K562 (cell line): ENCODE measurements around the gene POLK. TPM values are rescaled to one million over a fixed set of nuclear protein-coding genes. Genes with fewer than 3 reads are reported as not detected.

Experiments
- ATAC-seq: fragments of 200-7000 bp; cut with Tn5 transposase; 3 replicates; pipeline ENCODE4 v1.9.1; 2020; ENCODE audit warnings: moderate library complexity
- BruUV-seq: library from RNA; stranded (reverse); fragments of 400-500 nt; replicated peaks from 2 replicates; lab custom pipeline; 2021; lab: Mats Ljungman, UMichigan
- CTCF ChIA-PET: fragments of 300-600 bp; formaldehyde crosslinking; extraction: SDS; loops from one replicate; lab custom pipeline; 2021; ENCODE audit warnings: low intra/inter-chr PET ratio; lab: Yijun Ruan, JAX
- POLR2A ChIA-PET: fragments of 300-600, 350-650 bp; sonication (Branson Sonifier 250); formaldehyde crosslinking; extraction: SDS; loops from one replicate; lab custom pipeline; 2021; ENCODE audit warnings: antibody characterized with exemption, inconsistent platforms; lab: Yijun Ruan, JAX
- DNase-seq, 4 experiments: peaks; one replicate each; pipeline versions ENCODE4 v3.0.0 to v3.0.0-alpha.2; 2011 to 2018; ENCODE audit warnings: low spot score in 3 of 4, mixed read lengths in 3 of 4; ENCODE audit errors: extremely low read depth in 1 of 4
- FAIRE-seq: peaks from 2 replicates; lab custom pipeline; 2011; peaks lifted over from hg19 to GRCh38; lab: Jason Lieb, UNC
- H2AFZ ChIP-seq: 2 replicates; pipeline ENCODE4 v1.6.0; 2011; ENCODE audit warnings: low read depth, low read length, control low read depth, inconsistent platforms
- H3K27ac ChIP-seq: fragments of 200-600 bp; 3 replicates; pipeline ENCODE4 v1.8.0; 2011; ENCODE audit warnings: low read depth, mild to moderate bottlenecking, control low read depth, inconsistent platforms, low read length, moderate library complexity, mixed read lengths; ENCODE audit errors: extremely low read depth
- H3K27me3 ChIP-seq, 2 experiments: fragments of 300-600 bp in 1 of 2; 2 replicates in 1 of 2; 3 replicates in 1 of 2; pipeline versions ENCODE4 v1.6.0 to v1.8.0; 2011; ENCODE audit warnings: inconsistent platforms in 2 of 2, low read length in 2 of 2, mild to moderate bottlenecking in 1 of 2, mixed read lengths in 1 of 2, moderate library complexity in 1 of 2; ENCODE audit not compliant: control insufficient read depth in 2 of 2, insufficient read depth in 2 of 2
- H3K36me3 ChIP-seq: fragments of 300-600 bp; 3 replicates; pipeline ENCODE4 v1.8.0; 2011; ENCODE audit warnings: mild to moderate bottlenecking, low read length, inconsistent platforms; ENCODE audit not compliant: control insufficient read depth, insufficient read depth
- H3K4me1 ChIP-seq, 2 experiments: fragments of 200-600 bp in 1 of 2; replicated peaks in 1 of 2; 2 replicates in 1 of 2; 3 replicates in 1 of 2; pipeline versions ENCODE4 v1.5.1 to v1.8.0; 2011; ENCODE audit warnings: inconsistent platforms in 2 of 2, low read length in 2 of 2, mild to moderate bottlenecking in 1 of 2, mixed read lengths in 1 of 2, moderate library complexity in 1 of 2; ENCODE audit not compliant: control insufficient read depth in 2 of 2, insufficient read depth in 2 of 2
- H3K4me2 ChIP-seq: 2 replicates; pipeline ENCODE4 v1.6.1; 2011; ENCODE audit warnings: low read length, control low read depth, inconsistent platforms, mixed read lengths; ENCODE audit not compliant: insufficient read depth
- H3K4me3 ChIP-seq: fragments of 200-600 bp; sonication (generic), shearing (Covaris generic); 2 replicates; pipeline ENCODE4 v1.5.1; 2016; ENCODE audit warnings: control low read depth, inconsistent platforms
- H3K79me2 ChIP-seq: fragments of 200-600 bp; 3 replicates; pipeline ENCODE4 v1.8.0; 2011; ENCODE audit warnings: low read length, inconsistent platforms; ENCODE audit not compliant: control insufficient read depth, insufficient read depth
- H3K9ac ChIP-seq, 2 experiments: 2 replicates each; pipeline versions ENCODE4 v1.6.0 to v1.6.1; 2011; ENCODE audit warnings: low read depth in 2 of 2, low read length in 2 of 2, control low read depth in 1 of 2, inconsistent platforms in 1 of 2, mild to moderate bottlenecking in 1 of 2, mixed read lengths in 1 of 2; ENCODE audit not compliant: insufficient read depth in 1 of 2
- H3K9me1 ChIP-seq: one replicate; pipeline ENCODE4 v1.6.0; 2011; ENCODE audit warnings: inconsistent platforms, mild to moderate bottlenecking, low read length, moderate library complexity; ENCODE audit not compliant: control insufficient read depth, insufficient read depth
- H3K9me3 ChIP-seq: replicated peaks from 2 replicates; pipeline ENCODE4 v1.5.1; 2011; ENCODE audit warnings: low read depth, low read length, inconsistent platforms; ENCODE audit not compliant: control insufficient read depth, insufficient read depth
- H4K20me1 ChIP-seq: replicated peaks from 2 replicates; pipeline ENCODE4 v1.6.1; 2011; ENCODE audit warnings: low read length, inconsistent platforms, mixed read lengths; ENCODE audit not compliant: control insufficient read depth, insufficient read depth
- CBX2 ChIP-seq: fragments of 200-600 bp; sonication (generic); IDR thresholded peaks from one replicate; pipeline ENCODE4 v1.6.1; 2012; ENCODE audit warnings: mild to moderate bottlenecking, low read length, inconsistent platforms; ENCODE audit not compliant: insufficient read depth, poor library complexity, severe bottlenecking
- ERF ChIP-seq: fragments of 450-650 bp; formaldehyde crosslinking; IDR thresholded peaks from 2 replicates; pipeline ENCODE4 v1.4.0; 2020; ENCODE audit warnings: mild to moderate bottlenecking, mixed read lengths
- GATAD2A ChIP-seq: fragments of 450-650 bp; IDR thresholded peaks from 2 replicates; pipeline ENCODE4 v1.6.1; 2017
- HMBOX1 ChIP-seq: sonication (generic); IDR thresholded peaks from 2 replicates; pipeline ENCODE4 v1.6.1; 2016
- MGA ChIP-seq: fragments of 450-650 bp; IDR thresholded peaks from 2 replicates; pipeline ENCODE4 v1.6.1; 2016; ENCODE audit warnings: mild to moderate bottlenecking, moderate library complexity
- PURB ChIP-seq: sonication (generic); formaldehyde crosslinking; IDR thresholded peaks from 2 replicates; pipeline ENCODE4 v1.9.0; 2021; ENCODE audit warnings: low read depth, mild to moderate bottlenecking, missing genetic modification reagents
- SREBF2 ChIP-seq: sonication (generic); formaldehyde crosslinking; IDR thresholded peaks from 2 replicates; pipeline ENCODE4 v1.4.0; 2020; ENCODE audit warnings: mild to moderate bottlenecking, missing genetic modification reagents
- SRSF7 ChIP-seq: fragments of 200-400 bp; formaldehyde crosslinking; optimal IDR thresholded peaks from 2 replicates; pipeline ENCODE3; 2017; ENCODE audit warnings: mild to moderate bottlenecking, low read depth, low read length
- XRCC4 ChIP-seq: IDR thresholded peaks from one replicate; pipeline ENCODE4 v1.6.1; 2011; ENCODE audit not compliant: insufficient read depth, insufficient read length; ENCODE audit errors: extremely low read depth
- ZNF134 ChIP-seq: fragments of 250-450 bp; sonication (Bioruptor Pico); conservative IDR thresholded peaks from 2 replicates; pipeline ENCODE4 v1.4.0; 2020
- ZNF23 ChIP-seq: fragments of 250-450 bp; sonication (Bioruptor Pico); IDR thresholded peaks from 2 replicates; pipeline ENCODE4 v1.4.0; 2020; ENCODE audit warnings: mild to moderate bottlenecking
- ZNF3 ChIP-seq: fragments of 250-450 bp; sonication (Bioruptor Pico); IDR thresholded peaks from 2 replicates; pipeline ENCODE4 v1.5.0; 2021; ENCODE audit warnings: mild to moderate bottlenecking, moderate library complexity
- WGBS: fragments of 100-300 bp; shearing (Covaris generic); methylation state at CpG from one replicate; pipeline ENCODE4 v1.1.6; 2016; ENCODE audit warnings: low coverage, mixed read lengths; ENCODE audit not compliant: insufficient coverage; ENCODE audit errors: missing lambda C conversion rate; 5-methylcytosine and 5-hydroxymethylcytosine counted together
- in situ Hi-C: fragments of 300-500 bp; cut with MboI; formaldehyde crosslinking; loops from 4 replicates; pipeline ENCODE4 v1.15.0; 2018; ENCODE audit warnings: inconsistent platforms, mixed read lengths
- intact Hi-C: fragments of 100-400 bp; cut with micrococcal nuclease; formaldehyde crosslinking; loops from 2 replicates; pipeline ENCODE4 v1.14.2; 2022
- polyA plus RNA-seq, 8 experiments: library from polyadenylated mRNA; depleted of rRNA in 4 of 8; stranded (reverse) in 5 of 8; unstranded in 3 of 8; fragments of >200 nt; fragmentation: Nextera tagmentation in 2 of 8; fragmentation: Illumina TruSeq in 1 of 8; extraction: Ambion mirVana in 2 of 8; extraction: Trizol in 1 of 8; gene quantifications; 2 replicates each; pipeline versions ENCODE4 v1.2.1 to v1.2.3, GENCODE V29; 2011 to 2014; ENCODE audit warnings: inconsistent platforms in 1 of 8, missing spikeins in 1 of 8
- total RNA-seq, 7 experiments: library from RNA; depleted of rRNA in 6 of 7; stranded (reverse); fragments of >200 nt in 6 of 7; fragmentation: Illumina TruSeq in 2 of 7; extraction: Trizol in 2 of 7; gene quantifications; 2 replicates each; pipeline versions ENCODE4 v1.2.1 to v1.2.3, GENCODE V29; 2011 to 2021; ENCODE audit warnings: low replicate concordance in 1 of 7

Gene POLK
- total and polyA plus RNA-seq, 9 of the 15 experiments (the other 6 are each of a cell fraction or from before 2014, with no cell fraction given) = 6.1 to 31.6 (median 16.5) TPM

- no peaks in the 10 kb centered on the region for H3K79me2 ChIP-seq
- 15% methylated on average over 2 of the region's 2 CpGs for WGBS
- H3K9me3 ChIP-seq = no peaks in the 10 kb centered on the region
- no peak overlapping the region for H3K4me2 ChIP-seq
- ChIA-PET CTCF (no interaction called here), POLR2A (interaction anchor here (0.9 to 1.0 kb wide), 2 partner anchors 9 to 14 kb away, joined by 3 to 4 read pairs; no protein-coding TSS in a partner anchor)
- H3K27me3 ChIP-seq = no peaks in the 10 kb centered on the region
- no peak overlapping the region for H3K27ac ChIP-seq
- no peak overlapping the region for H3K4me3 ChIP-seq
- no TSS peak for BruUV-seq
- no peaks in the 10 kb centered on the region for H3K9me1 ChIP-seq
- no peak overlapping the region for H3K9ac ChIP-seq
- no peaks in the 10 kb centered on the region for H3K4me1 ChIP-seq
- ATAC-seq (no peak), DNase-seq (no peak), FAIRE-seq (no peak)
- no peak overlapping the region for H2AFZ ChIP-seq
- no peaks in the 10 kb centered on the region for H3K36me3 ChIP-seq
- no peaks in the 10 kb centered on the region for H4K20me1 ChIP-seq
- intact Hi-C loops = no loop called here
- in situ Hi-C loops = no loop called here
- TF ChIP-seq SRSF7 (no peak), HMBOX1 (no peak), CBX2 (no peak), PURB (CRISPR knock-in tag) (no peak), SREBF2 (CRISPR knock-in tag) (no peak), XRCC4 (no peak), MGA (no peak), ZNF3 (CRISPR knock-in tag) (no peak), GATAD2A (no peak), ZNF134 (CRISPR knock-in tag) (no peak), ZNF23 (CRISPR knock-in tag) (no peak), ERF (CRISPR knock-in tag) (no peak)
Observed at GRCh38 chr5:75630875-75631274, 119.2 kb downstream of the POLK start.
